HG02798 (cell line): Measurements from ENCODE around the gene ECT2.
"Not testable (repeated sequence)": the region's sequence is repeated elsewhere in the genome, so short reads cannot be mapped to it uniquely, and the experiment has no call there.

ENCODE experiments used
- ATAC-seq: cut with Tn5 transposase; IDR thresholded peaks from one replicate; pipeline ENCODE4 v1.9.1; 2021; ENCODE audit warnings: mild to moderate bottlenecking; ENCODE audit not compliant: unreplicated experiment, poor library complexity

Gene ECT2

DNA sequence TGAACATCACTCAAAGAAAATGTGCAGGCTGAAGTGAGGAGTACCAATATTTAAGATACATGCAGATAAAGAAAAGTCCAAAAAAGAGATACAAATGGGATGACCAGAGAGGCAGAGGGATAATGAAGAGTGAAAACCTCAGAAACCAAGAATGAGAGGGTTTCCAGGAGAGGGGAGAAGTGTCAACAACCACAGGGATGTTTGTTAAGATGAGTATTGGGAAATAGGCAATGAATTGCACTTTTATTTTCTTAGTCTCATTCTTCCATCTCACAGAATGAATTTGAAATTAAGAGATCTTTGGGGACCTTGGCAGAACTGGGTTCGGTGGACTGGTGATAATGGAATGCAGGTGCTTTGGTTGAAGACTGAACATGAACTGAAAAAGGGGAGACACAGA lies 102.5 kb downstream of the ECT2 start:
- ATAC-seq = no peak

DNA sequence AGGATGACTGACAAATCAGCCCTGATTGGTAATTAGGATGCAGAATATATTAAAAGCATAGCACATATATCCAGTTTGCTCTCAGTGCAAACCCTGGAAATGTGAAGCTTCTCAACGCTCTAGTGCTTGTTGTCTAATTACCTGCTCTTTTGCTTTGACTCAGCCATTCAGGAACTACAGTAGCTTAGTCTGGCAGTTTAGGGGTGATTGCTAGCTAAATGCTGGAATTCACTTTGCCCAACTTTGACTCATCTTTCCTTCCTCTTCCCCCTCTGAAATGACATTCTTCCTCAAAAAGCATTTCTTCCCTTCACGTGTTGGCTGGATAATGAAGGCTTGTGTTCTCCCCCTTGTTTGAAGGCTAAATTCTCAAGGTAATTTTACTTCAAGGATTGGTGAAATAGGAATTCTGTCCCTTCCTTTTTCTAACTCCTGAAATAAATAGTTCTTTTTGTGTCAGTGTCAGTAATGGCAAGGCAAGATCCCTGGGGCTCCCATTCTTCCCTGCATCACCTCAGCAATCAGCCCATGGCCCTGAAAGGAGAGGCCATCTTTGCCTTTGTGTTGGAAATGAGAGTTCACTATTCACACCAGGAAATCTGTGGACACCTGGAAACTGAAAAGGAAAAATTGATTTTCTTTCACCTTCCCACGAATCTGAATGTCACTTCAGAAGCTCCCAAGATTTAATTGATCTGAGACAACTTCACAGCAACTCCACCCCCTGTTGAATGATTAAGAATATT lies 103.6 kb downstream of the ECT2 start:
- no peak for ATAC-seq

DNA sequence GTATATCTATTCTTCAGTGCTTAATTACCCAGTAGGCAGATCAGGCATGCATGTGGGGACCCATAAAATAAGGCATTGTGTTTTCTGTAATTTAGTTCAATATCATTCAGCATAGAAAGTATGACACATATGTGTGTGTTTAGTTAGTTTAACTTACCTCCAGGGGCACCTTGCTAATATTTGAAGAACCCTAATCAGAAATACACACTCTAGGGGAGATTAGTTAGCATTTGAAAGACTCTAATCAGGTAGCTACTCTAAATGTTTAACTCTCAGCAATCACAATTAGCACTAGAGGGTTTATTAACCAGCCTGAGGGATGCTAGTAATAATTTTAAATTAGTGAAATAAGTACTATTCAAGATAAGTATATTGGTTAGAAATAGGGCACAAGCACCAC lies 104.5 kb downstream of the ECT2 start:
- ATAC-seq = no peak

DNA sequence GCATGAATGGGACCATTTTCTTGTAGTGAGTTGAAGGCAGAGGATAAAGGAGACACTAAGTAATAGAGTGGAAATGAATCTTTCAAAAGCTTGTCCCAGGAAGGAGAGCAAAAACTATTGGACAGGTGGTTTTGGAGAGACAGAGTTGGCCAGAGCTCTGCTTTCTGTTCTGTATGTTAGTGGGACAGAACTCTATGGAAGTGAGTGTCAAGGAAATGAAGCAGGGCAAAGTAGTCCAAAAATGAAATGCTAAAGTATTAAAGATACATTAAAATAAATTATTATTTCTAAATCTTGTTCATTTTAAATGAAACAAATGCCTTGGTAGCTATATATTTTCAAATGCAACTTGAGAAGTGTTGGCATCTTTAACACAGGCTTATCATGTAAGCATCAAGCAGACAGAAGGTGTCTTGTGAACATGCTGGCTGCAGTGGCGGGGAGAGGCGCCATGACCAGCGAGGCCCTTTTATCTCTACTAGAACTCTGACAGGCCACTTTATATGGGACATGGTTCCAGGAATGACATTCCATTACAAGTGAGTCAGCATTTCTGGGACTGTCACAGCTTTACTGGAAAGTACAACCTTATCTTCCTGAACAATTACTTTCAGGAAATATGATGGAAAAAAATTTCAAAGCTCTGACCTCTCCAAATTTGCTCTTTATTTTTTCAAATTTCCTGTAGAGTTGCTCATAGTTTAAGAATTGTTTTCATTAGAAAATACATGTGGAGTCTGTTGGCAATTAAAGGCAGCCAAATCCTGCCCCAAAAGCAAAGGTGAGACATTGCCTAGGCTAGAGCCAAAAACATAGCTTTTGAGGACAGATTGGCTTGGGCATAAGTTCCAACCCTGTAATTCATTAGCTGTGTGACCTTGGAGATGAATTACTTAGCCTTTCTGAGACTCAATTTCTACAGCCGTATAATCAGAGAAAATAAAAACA lies 106.5 kb downstream of the ECT2 start:
- no peak for ATAC-seq

DNA sequence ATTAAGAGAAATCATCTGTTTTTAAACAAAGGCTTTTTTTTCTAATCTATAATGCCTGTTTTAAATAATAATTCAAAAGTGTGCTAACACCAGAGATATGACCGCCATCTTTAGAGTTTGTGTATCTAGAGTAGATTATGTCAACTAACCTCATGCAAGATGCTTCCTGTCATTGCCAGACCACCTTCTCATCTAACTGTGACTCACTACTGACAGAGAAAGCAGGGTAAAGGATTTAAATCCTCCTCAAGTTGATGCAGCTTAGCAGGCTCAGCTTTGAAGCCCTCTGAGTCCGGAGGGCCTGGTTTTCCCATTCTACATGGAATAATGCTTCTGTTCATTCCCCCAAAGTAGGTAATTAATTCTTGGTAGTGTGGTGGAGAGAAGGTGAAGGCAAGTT lies 108.5 kb downstream of the ECT2 start:
- ATAC-seq = no peak

DNA sequence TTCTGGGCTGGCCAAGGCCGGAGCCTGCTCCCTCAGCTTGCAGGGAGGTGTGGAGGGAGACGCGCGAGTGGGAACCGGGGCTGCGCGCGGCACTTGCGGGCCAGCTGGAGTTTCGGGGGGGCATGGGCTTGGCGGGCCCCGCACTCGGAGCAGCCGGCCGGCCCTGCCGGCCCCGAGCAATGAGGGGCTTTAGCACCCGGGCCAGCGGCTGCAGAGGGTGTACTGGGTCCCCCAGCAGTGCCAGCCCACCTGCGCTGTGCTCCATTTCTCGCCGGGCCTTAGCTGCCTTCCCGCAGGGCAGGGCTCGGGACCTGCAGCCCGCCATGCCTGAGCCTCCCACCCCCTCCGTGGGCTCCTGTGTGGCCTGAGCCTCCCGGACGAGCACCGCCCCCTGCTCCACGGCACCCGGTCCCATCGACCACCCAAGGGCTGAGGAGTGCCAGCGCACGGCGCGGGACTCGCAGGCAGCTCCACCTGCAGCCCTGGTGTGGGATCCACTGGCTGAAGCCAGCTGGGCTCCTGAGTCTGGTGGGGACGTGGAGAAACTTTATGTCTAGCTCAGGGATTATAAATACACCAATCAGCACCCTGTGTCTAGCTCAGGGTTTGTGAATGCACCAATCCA lies 116.3 kb downstream of the ECT2 start:
- not testable (repeated sequence) for ATAC-seq

DNA sequence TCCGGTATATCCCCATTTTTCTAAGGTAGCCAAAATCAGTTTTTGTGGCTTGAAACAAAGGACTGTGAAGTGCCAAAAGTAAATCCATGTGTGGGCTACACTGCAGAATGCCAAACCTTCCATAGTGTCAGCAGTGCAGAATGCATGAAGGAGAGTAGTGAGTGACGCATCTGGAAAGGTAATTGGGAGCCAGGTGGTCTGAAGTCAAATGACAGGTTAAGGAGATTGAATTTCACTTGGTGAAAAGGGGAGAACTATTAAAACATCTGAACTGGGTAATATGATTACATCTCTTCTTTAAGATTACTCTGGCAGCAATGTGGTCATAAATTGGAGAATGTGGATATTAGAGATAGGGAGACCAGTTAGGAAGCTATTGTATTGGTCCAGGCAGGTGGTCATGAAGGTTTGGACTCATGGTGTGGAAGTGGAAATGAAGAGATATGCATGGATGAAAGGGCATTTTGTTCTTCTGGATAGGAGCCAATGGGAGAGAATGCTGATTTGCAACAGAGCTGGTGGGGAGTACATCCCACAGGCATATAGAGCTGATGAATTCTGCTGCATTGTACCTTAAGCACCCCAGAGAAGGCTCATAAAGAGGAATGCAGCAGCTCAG lies 118.2 kb downstream of the ECT2 start:
- no peak for ATAC-seq

DNA sequence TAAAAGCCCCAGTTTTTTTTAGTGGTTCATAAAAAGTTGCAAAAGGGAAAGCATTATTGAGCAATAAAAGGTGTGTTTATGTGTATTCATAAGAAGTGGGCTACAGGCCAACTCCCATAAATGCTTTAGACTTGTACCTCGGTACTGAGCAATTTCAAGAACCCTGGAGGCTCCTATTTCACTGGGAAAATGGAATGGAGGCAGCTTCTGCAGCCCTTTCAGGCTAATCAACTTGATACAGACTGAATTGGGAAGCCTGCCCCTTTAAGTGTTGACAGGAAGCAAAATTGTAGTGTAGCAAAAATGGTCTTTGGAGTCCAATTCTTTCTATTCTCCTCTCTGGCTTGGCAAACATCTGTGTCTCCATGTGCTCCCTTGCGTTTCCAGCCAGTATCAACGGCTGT lies 118.8 kb downstream of the ECT2 start:
- ATAC-seq = no peak

DNA sequence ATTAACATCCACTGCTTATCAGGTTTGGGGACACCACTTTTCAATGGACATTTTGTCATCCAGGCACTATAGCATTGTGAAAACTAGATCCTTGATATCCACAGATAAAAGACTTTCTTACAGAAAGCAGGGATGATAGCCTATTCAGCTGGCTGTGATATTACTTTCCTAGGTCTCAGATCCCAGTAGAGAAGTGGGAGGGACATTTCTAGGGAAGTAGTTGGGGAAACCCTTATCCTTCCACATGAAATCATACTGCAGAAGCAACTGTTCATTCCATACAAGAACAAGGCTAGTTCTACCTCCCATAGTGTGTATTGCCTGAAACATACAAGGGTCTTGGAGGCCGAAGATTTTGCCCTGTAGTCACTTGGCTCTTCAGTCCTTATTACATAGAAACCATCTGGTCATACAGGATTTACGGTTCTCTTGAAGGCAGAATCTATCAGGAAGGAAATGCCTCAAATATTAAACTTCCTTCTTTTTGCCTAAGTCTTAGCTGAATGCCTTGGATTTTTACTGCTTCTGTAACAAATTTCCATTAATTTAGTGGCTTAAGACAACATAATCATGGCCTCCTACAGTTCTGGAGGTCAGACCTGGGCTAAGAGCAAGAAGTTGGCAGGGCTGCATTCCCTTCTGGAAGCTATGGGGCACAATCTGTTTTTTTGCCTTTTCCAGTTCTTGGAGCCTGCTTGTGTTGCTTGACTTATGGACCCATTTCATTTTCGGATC lies 119.4 kb downstream of the ECT2 start:
- no peak for ATAC-seq
